PC-3 (cell line): ENCODE results near the gene NRXN2. TPM values are rescaled to one million over a fixed set of nuclear protein-coding genes. Genes with fewer than 3 reads are reported as not detected.

Source experiments
- ATAC-seq: fragments of 200-7000 bp; cut with Tn5 transposase; 2 replicates; pipeline ENCODE4 v1.9.1; 2020; ENCODE audit warnings: mild to moderate bottlenecking, moderate library complexity
- BruUV-seq: library from RNA; stranded (reverse); fragments of 400-500 nt; replicated peaks from 2 replicates; lab custom pipeline; 2021; lab: Mats Ljungman, UMichigan
- CTCF ChIA-PET: fragments of 300-600 bp; sonication (Branson Sonifier 250); formaldehyde crosslinking; loops from one replicate; lab custom pipeline; 2022; ENCODE audit warnings: antibody characterized with exemption; lab: Charles Lee
- POLR2A ChIA-PET: fragments of 300-600 bp; sonication (Branson Sonifier 250); formaldehyde crosslinking; loops from one replicate; lab custom pipeline; 2022; ENCODE audit warnings: antibody characterized with exemption; ENCODE audit not compliant: unreplicated experiment; lab: Charles Lee
- DNase-seq: peaks from one replicate; pipeline ENCODE4 v3.0.0-alpha.2; 2015
- H2AFZ ChIP-seq: fragments of 300-600 bp; sonication (generic); 2 replicates; pipeline ENCODE4 v1.6.0; 2016; ENCODE audit warnings: antibody characterized with exemption, low read length
- H3F3A ChIP-seq: fragments of 300-600 bp; sonication (generic); one replicate; pipeline ENCODE4 v1.6.0; 2017; ENCODE audit warnings: antibody characterized with exemption, low read length, control low read depth, mild to moderate bottlenecking; ENCODE audit not compliant: unreplicated experiment
- H3K27ac ChIP-seq: fragments of 300-600 bp; sonication (generic); 2 replicates; pipeline ENCODE4 v1.5.1; 2016; ENCODE audit warnings: mild to moderate bottlenecking, low read length
- H3K27me3 ChIP-seq: fragments of 300-600 bp; sonication (generic); 2 replicates; pipeline ENCODE4 v1.6.1; 2016; ENCODE audit warnings: low read length, mixed read lengths
- H3K36me3 ChIP-seq: fragments of 300-600 bp; sonication (generic); 2 replicates; pipeline ENCODE4 v1.6.1; 2016; ENCODE audit warnings: low read depth, mixed run types, low read length, mixed read lengths
- H3K4me1 ChIP-seq: fragments of 300-600 bp; sonication (generic); 2 replicates; pipeline ENCODE4 v1.5.1; 2016; ENCODE audit warnings: low read length; ENCODE audit not compliant: insufficient read depth
- H3K4me2 ChIP-seq: fragments of 300-600 bp; sonication (generic); 2 replicates; pipeline ENCODE4 v1.6.0; 2016; ENCODE audit warnings: low read length
- H3K4me3 ChIP-seq: fragments of 300-600 bp; sonication (generic); 2 replicates; pipeline ENCODE4 v1.5.1; 2016; ENCODE audit warnings: mild to moderate bottlenecking, low read length, mixed read lengths
- H3K79me2 ChIP-seq: fragments of 300-600 bp; sonication (generic); 2 replicates; pipeline ENCODE4 v1.6.1; 2017; ENCODE audit warnings: low read length, mixed read lengths
- H3K9ac ChIP-seq: fragments of 300-600 bp; sonication (generic); 2 replicates; pipeline ENCODE4 v1.6.0; 2016; ENCODE audit warnings: mild to moderate bottlenecking, low read length
- H3K9me2 ChIP-seq: fragments of 300-600 bp; sonication (generic); replicated peaks from 2 replicates; pipeline ENCODE4 v1.6.1; 2016; ENCODE audit warnings: mixed run types, low read length, mixed read lengths
- H3K9me3 ChIP-seq: fragments of 300-600 bp; sonication (generic); 2 replicates; pipeline ENCODE4 v1.6.1; 2016; ENCODE audit warnings: low read length, mixed read lengths
- H4K20me1 ChIP-seq: fragments of 300-600 bp; sonication (generic); 2 replicates; pipeline ENCODE4 v1.6.1; 2016; ENCODE audit warnings: low read length, mixed read lengths
- CTCF ChIP-seq: fragments of 300-600 bp; sonication (generic); conservative IDR thresholded peaks from 2 replicates; pipeline ENCODE4 v1.5.1; 2017; ENCODE audit warnings: antibody characterized with exemption, low read depth, mild to moderate bottlenecking, low read length
- EZH2 ChIP-seq: fragments of 300-600 bp; sonication (generic); IDR thresholded peaks from one replicate; pipeline ENCODE4 v1.6.1; 2017; ENCODE audit warnings: antibody characterized with exemption, mild to moderate bottlenecking, low read length; ENCODE audit not compliant: unreplicated experiment
- EZH2phosphoT487 ChIP-seq: fragments of 300-600 bp; sonication (generic); IDR thresholded peaks from 2 replicates; pipeline ENCODE4 v1.6.1; 2018; ENCODE audit warnings: mild to moderate bottlenecking, antibody characterized with exemption, low read length, borderline replicate concordance
- intact Hi-C: fragments of 100-400 bp; cut with micrococcal nuclease; formaldehyde crosslinking; loops from 2 replicates; pipeline ENCODE4 v1.9.0; 2023
- total RNA-seq: library from RNA; depleted of rRNA; stranded (reverse); fragments of >200 nt; gene quantifications from 2 replicates; pipeline ENCODE4 v1.2.3, GENCODE V29; 2014

The NRXN2 gene
- total RNA-seq, 1 experiment from 2014 or later, result not detected

- Histone ChIP-seq H3K4me2 (no peak overlapping the region), H3K27ac (no peak overlapping the region), H3K9me2 (no peaks in the 10 kb centered on the region), H3F3A (no peaks in the 10 kb centered on the region), H3K9ac (no peak overlapping the region), H3K9me3 (no peaks in the 10 kb centered on the region), H3K27me3 (peaks cover 58% of the 10 kb centered on the region), H3K36me3 (no peaks in the 10 kb centered on the region), H4K20me1 (no peaks in the 10 kb centered on the region), H3K4me3 (no peak overlapping the region), H3K4me1 (no peaks in the 10 kb centered on the region), H3K79me2 (no peaks in the 10 kb centered on the region), H2AFZ (no peak overlapping the region)
- ATAC-seq (no peak), DNase-seq (no peak)
- BruUV-seq, result no TSS peak
- CTCF ChIA-PET, result no interaction called here
- intact Hi-C loops, result no loop called here
- POLR2A ChIA-PET, result no interaction called here
- TF ChIP-seq EZH2, result no peak
Observed at GRCh38 chr11:64698427-64698826, 24.6 kb downstream of the NRXN2 start.

GRCh38 chr11:64697663-64698375 is 25.2 kb downstream of the NRXN2 start:
- H2AFZ ChIP-seq, result no peak overlapping the region
- intact Hi-C loops, result no loop called here
- H3K27ac ChIP-seq, result no peak overlapping the region
- no peak overlapping the region for H3K4me2 ChIP-seq
- ChIA-PET CTCF (no interaction called here), POLR2A (no interaction called here)
- peaks cover 59% of the 10 kb centered on the region for H3K27me3 ChIP-seq
- H3F3A ChIP-seq, result no peaks in the 10 kb centered on the region
- H3K4me1 ChIP-seq, result no peaks in the 10 kb centered on the region
- BruUV-seq, result no TSS peak
- ATAC-seq (no peak), DNase-seq (no peak)
- H3K36me3 ChIP-seq, result no peaks in the 10 kb centered on the region
- TF ChIP-seq EZH2phosphoT487, result no peak
- TF ChIP-seq CTCF, result no peak
- TF ChIP-seq EZH2, result no peak
- H3K79me2 ChIP-seq, result no peaks in the 10 kb centered on the region
- no peak overlapping the region for H3K4me3 ChIP-seq
- H4K20me1 ChIP-seq, result no peaks in the 10 kb centered on the region
- no peaks in the 10 kb centered on the region for H3K9me2 ChIP-seq
- no peak overlapping the region for H3K9ac ChIP-seq
- no peaks in the 10 kb centered on the region for H3K9me3 ChIP-seq

- Histone ChIP-seq H3K9me3 (no peaks in the 10 kb centered on the region), H3K27ac (no peak overlapping the region), H3K4me3 (no peak overlapping the region), H3K4me2 (no peak overlapping the region), H3K9me2 (no peaks in the 10 kb centered on the region), H4K20me1 (no peaks in the 10 kb centered on the region), H3K4me1 (no peaks in the 10 kb centered on the region), H3K9ac (no peak overlapping the region), H3K79me2 (no peaks in the 10 kb centered on the region), H2AFZ (no peak overlapping the region), H3K36me3 (no peaks in the 10 kb centered on the region), H3F3A (no peaks in the 10 kb centered on the region), H3K27me3 (peaks cover 68% of the 10 kb centered on the region)
- ChIA-PET CTCF (no interaction called here), POLR2A (no interaction called here)
- intact Hi-C loops, result no loop called here
- DNase-seq, result no peak
- no TSS peak for BruUV-seq
- ATAC-seq, result no peak
- TF ChIP-seq CTCF (no peak), EZH2phosphoT487 (no peak), EZH2 (no peak)
Observed at GRCh38 chr11:64696045-64696444, 27.0 kb downstream of the NRXN2 start.
